ENCODE data around the gene LPCAT3. TPM values are rescaled to one million over a fixed set of nuclear protein-coding genes. Genes with fewer than 3 reads are reported as not detected.

Gene LPCAT3, protein sequence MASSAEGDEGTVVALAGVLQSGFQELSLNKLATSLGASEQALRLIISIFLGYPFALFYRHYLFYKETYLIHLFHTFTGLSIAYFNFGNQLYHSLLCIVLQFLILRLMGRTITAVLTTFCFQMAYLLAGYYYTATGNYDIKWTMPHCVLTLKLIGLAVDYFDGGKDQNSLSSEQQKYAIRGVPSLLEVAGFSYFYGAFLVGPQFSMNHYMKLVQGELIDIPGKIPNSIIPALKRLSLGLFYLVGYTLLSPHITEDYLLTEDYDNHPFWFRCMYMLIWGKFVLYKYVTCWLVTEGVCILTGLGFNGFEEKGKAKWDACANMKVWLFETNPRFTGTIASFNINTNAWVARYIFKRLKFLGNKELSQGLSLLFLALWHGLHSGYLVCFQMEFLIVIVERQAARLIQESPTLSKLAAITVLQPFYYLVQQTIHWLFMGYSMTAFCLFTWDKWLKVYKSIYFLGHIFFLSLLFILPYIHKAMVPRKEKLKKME
- 21.9 and 22.5 TPM in 2 replicates for total RNA-seq (2014; rRNA removed; shearing (Covaris generic))

DNA sequence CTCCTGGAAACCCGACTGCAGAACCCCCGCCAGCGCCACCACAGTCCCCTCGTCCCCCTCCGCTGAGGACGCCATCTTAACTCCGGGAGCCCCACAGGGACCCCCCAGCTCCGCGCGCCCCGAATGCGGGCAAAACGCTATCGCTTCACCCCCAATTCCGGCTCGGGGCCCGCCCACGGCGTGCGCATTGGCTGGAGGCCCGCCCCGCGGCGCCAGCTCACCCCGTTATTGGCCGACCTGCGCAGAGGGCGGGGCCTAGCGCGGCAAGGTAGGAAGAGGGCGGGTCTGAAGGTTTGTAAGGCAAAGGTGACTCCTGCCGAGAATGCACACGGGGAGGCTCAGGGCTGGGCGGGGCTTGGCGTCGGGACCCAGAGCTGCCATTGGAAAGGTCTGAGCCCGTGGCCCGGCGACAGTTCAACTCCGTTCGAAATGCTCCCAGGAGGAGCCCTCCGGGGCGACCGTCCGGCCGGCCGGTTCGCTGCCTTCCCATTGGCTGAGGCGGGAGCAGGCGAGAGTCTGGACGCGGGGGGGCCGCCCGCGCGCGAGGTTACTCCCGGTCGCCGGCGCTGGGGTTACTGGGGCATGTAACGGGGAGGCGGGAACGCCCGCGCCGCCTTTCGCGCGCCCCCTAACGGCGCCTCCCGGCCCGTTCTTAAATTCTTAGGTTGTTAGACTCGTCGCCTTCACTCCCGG lies at the start of gene LPCAT3:
Gene LPCAT3 (minus strand): TSS at position 127 of the 693 bp plus-strand sequence. CDS start 52 bp downstream, at position 75.

DNA sequence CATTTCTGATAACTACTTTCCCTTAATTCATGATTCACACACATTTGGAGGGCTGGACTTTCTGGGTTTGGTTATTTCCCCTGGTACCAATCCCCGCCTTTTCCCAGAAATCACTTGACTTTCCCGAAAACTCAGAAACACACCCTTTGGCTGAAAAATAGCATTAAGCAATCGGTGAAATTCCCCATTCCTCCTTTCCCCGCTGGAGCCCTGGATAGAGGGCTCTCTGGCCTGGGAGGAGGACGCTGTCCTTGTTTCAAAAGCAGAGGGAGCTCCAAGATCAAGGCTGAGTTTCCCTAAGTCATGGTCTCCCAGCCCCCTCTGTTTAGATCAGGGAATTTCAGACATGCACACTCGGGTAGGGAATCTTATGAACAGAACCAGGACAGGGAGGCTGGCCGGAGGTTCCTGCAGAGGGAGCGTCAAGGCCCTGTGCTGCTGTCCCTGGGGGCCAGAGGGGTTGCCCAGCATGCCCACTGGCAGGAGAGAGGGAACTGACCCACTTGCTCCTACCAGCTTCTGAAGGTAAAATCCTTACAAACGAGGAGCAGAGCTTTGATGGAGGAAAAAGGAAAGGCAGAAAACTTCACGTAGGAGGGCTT lies 42.2 kb upstream of the LPCAT3 start, which contains the start of gene C1S:
Gene C1S (plus strand): TSS at position 366 of the 602 bp plus-strand sequence. CDS start 1,195 bp downstream, outside the sequence.

DNA sequence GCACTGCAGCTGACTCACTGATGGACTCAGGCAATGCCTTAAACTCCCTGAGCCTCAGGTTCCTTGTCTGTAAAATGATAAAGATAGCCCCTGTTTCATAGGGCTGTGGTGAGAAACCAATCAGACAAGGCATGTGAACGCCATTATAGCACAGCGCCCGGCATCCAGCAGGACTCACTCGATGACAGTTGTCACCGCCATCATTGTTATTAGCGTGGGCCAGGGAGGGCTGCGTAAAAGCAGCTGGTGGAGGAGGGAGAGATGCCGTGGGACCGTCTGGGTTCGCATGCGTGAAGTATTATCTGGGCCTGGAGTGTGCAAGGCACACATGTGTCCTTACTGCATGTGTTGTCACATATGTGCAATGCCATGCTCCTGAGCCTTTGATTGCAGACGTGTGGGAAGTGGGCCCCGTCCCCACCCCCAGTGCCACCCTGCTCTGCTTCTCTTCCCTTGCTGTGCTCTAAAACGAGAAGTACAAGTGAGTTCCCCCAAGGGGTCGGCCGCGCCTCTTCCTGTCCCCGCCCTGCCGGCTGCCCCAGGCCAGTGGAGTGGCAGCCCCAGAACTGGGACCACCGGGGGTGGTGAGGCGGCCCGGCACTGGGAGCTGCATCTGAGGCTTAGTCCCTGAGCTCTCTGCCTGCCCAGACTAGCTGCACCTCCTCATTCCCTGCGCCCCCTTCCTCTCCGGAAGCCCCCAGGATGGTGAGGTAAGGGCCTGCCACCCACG lies 67.3 kb downstream of the LPCAT3 start, which contains the start of gene PTPN6:
Gene PTPN6 (plus strand): TSS at position 546 of the 730 bp plus-strand sequence. CDS start 157 bp downstream, at position 703.

DNA sequence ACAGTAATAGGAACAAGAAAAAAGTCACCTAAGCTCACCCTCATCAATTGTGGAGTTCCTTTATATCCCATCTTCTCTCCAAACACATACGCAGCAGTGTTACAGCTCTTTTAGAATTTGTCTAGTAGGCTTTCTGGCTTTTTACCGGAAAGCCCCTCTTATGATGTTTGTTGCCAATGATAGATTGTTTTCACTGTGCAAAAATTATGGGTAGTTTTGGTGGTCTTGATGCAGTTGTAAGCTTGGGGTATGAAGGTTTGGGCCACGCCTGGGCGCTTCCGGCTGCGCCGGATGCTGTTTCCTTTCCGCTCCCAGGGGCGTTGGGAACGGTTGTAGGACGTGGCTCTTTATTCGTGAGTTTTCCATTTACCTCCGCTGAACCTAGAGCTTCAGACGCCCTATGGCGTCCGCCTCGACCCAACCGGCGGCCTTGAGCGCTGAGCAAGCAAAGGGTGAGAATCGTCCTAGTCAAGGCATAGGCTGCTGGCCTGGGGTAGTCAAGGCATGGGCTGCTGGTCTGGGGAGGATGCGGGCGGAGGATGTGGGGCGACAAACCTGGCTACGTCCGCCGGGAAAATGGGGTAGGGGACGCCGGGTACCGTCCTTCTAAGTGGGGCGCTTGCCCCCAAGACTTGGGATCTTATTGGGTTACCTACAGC lies 74.4 kb downstream of the LPCAT3 start, which contains the start of the genes C12orf57 and RNU7-1:
Gene C12orf57 (plus strand): TSS at position 301 of the 659 bp plus-strand sequence. CDS start 100 bp downstream, at position 401.
Gene RNU7-1 (plus strand): TSS at position 95 of the 659 bp plus-strand sequence.

DNA sequence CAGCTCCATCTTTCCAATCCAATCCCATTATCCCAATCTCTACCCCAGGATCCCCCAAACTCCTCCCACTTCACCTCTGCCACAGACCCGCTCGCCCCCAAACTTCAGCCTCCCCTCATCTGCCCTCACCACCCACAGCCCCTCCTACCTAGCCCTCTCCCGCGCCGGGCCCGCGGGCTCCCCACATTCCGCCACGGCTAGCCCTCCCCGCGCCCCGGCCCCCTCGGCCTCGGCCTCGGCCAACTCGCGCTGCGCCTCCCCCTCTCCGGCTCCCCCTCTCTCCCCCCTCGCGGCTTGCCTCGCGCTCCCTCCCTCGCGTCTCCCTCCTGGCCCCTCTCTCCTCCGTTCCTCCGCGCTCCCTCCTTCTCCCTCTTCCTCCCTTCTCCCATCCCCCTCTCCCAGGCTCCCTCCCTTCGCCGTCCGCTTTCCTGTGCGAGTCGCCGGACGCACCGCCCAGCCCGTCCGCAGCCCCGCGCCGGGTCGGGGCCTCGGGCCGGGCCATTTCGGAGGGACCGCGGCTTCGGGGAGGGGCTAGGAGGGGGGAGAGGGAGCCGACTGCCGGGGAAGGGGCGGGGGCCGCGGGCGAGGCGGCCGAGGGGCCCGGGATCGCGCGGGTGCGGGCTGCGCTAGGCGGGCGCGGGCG lies 90.8 kb downstream of the LPCAT3 start, which contains the start of gene ATN1:
Gene ATN1 (plus strand): TSS at position 581 of the 643 bp plus-strand sequence. CDS start 6,043 bp downstream, outside the sequence.

Small RNA genes lying within 50 kb of the gene (small RNA-seq; reads per million reads assigned to genes)
- gene AC006512.1 (not detected), gene MIR141 (not detected), gene MIR200C (not detected), gene RNU7-1 (not detected), gene SCARNA12 (1.0 reads per million, percentile 56 among the genes with 10 or more reads in this experiment)

Other genes starting within 250 kb of the LPCAT3 start
- 0.64 and 1.4 TPM in 2 replicates for gene LAG3, start 246.0 kb downstream of the LPCAT3 start, total RNA-seq (2014; rRNA removed; shearing (Covaris generic))
- gene CD4, start 228.9 kb downstream of the LPCAT3 start, total RNA-seq (2014; rRNA removed; shearing (Covaris generic)) = 0.04 TPM in 1 of 2 replicates, not detected in the other
- gene GPR162, start 196.7 kb downstream of the LPCAT3 start, total RNA-seq (2014; rRNA removed; shearing (Covaris generic)) = 2.7 and 3.7 TPM in 2 replicates
- 24.4 and 25.4 TPM in 2 replicates for gene P3H3, start 190.1 kb downstream of the LPCAT3 start, total RNA-seq (2014; rRNA removed; shearing (Covaris generic))
- 0.60 and 1.5 TPM in 2 replicates for gene GNB3, start 177.6 kb downstream of the LPCAT3 start, total RNA-seq (2014; rRNA removed; shearing (Covaris generic))
- 59.8 and 88.8 TPM in 2 replicates for gene CDCA3, start 167.2 kb downstream of the LPCAT3 start, total RNA-seq (2014; rRNA removed; shearing (Covaris generic))
- gene USP5, start 166.3 kb downstream of the LPCAT3 start, total RNA-seq (2014; rRNA removed; shearing (Covaris generic)) = 104 and 105 TPM in 2 replicates
- 1,258 and 1,261 TPM in 2 replicates for gene TPI1, start 150.9 kb downstream of the LPCAT3 start, total RNA-seq (2014; rRNA removed; shearing (Covaris generic))
- 16.9 and 18.4 TPM in 2 replicates for gene SPSB2, start 145.2 kb downstream of the LPCAT3 start, total RNA-seq (2014; rRNA removed; shearing (Covaris generic))
- 12.7 and 15.2 TPM in 2 replicates for gene LRRC23, start 113.7 kb downstream of the LPCAT3 start, total RNA-seq (2014; rRNA removed; shearing (Covaris generic))
- 19.2 and 23.8 TPM in 2 replicates for gene ENO2, start 103.9 kb downstream of the LPCAT3 start, total RNA-seq (2014; rRNA removed; shearing (Covaris generic))
- gene ATN1, start 90.5 kb downstream of the LPCAT3 start, total RNA-seq (2014; rRNA removed; shearing (Covaris generic)) = 29.4 and 29.8 TPM in 2 replicates
- not detected in 2 replicates for gene RNU7-1, start 74.7 kb downstream of the LPCAT3 start, total RNA-seq (2014; rRNA removed; shearing (Covaris generic))
- gene C12orf57, start 74.5 kb downstream of the LPCAT3 start, total RNA-seq (2014; rRNA removed; shearing (Covaris generic)) = 295 and 346 TPM in 2 replicates
- 0.88 and 2.8 TPM in 2 replicates for gene PTPN6, start 67.1 kb downstream of the LPCAT3 start, total RNA-seq (2014; rRNA removed; shearing (Covaris generic))
- gene PHB2, start 47.8 kb downstream of the LPCAT3 start, total RNA-seq (2014; rRNA removed; shearing (Covaris generic)) = 604 and 712 TPM in 2 replicates
- 154 and 183 TPM in 2 replicates for gene EMG1, start 47.6 kb downstream of the LPCAT3 start, total RNA-seq (2014; rRNA removed; shearing (Covaris generic))
- gene C1S, start 42.2 kb upstream of the LPCAT3 start, total RNA-seq (2014; rRNA removed; shearing (Covaris generic)) = 1.2 and 4.3 TPM in 2 replicates
- 4.4 and 5.3 TPM in 2 replicates for gene C1R, start 74.0 kb upstream of the LPCAT3 start, total RNA-seq (2014; rRNA removed; shearing (Covaris generic))
- 11.7 and 13.2 TPM in 2 replicates for gene C1RL, start 90.7 kb upstream of the LPCAT3 start, total RNA-seq (2014; rRNA removed; shearing (Covaris generic))
- gene RBP5, start 110.4 kb upstream of the LPCAT3 start, total RNA-seq (2014; rRNA removed; shearing (Covaris generic)) = not detected in 2 replicates
- 8.5 and 10.1 TPM in 2 replicates for gene CLSTN3, start 111.9 kb upstream of the LPCAT3 start, total RNA-seq (2014; rRNA removed; shearing (Covaris generic))
- 22.4 and 29.3 TPM in 2 replicates for gene PEX5, start 171.2 kb upstream of the LPCAT3 start, total RNA-seq (2014; rRNA removed; shearing (Covaris generic))